Endothelial cell of umbilical vein (primary cell): ENCODE results near the gene DDX56.

ENCODE experiments used
- CTCF ChIP-seq, 2 donors: IDR thresholded peaks; 1 replicate in 1 of 2; 2 replicates in 1 of 2; pipeline ENCODE4 v1.5.1; 2011; ENCODE audit warnings: low read length in 2 of 2, mild to moderate bottlenecking in 2 of 2, moderate library complexity in 2 of 2, control low read depth in 1 of 2, inconsistent platforms in 1 of 2, low read depth in 1 of 2; ENCODE audit not compliant: insufficient read depth in 1 of 2; ENCODE audit errors: extremely low read depth in 1 of 2
- EZH2 ChIP-seq: IDR thresholded peaks from 2 replicates; pipeline ENCODE4 v1.6.1; 2012; ENCODE audit warnings: borderline replicate concordance, low read depth, mild to moderate bottlenecking, moderate library complexity, low read length, inconsistent platforms; ENCODE audit not compliant: severe bottlenecking
- FOS ChIP-seq: IDR thresholded peaks from 2 replicates; pipeline ENCODE4 v1.6.1; 2011; ENCODE audit warnings: mild to moderate bottlenecking, low read length, moderate library complexity, borderline replicate concordance; ENCODE audit not compliant: insufficient read depth
- GATA2 ChIP-seq: IDR thresholded peaks from 2 replicates; pipeline ENCODE4 v1.7.0; 2011; ENCODE audit warnings: low read depth, mild to moderate bottlenecking, moderate library complexity, mixed read lengths, low read length; ENCODE audit not compliant: insufficient read length, insufficient read depth
- JUN ChIP-seq: IDR thresholded peaks from 2 replicates; pipeline ENCODE4 v1.6.1; 2011; ENCODE audit warnings: borderline replicate concordance, low read depth; ENCODE audit not compliant: insufficient read length, insufficient read depth
- MYC ChIP-seq: IDR thresholded peaks from one replicate; pipeline ENCODE4 v1.6.1; 2011; ENCODE audit warnings: mild to moderate bottlenecking, low read depth, low read length
- POLR2A ChIP-seq: IDR thresholded peaks from 2 replicates; pipeline ENCODE4 v1.6.1; 2012; ENCODE audit warnings: low read depth, mild to moderate bottlenecking, control low read depth, low read length
- POLR2AphosphoS5 ChIP-seq: IDR thresholded peaks from 2 replicates; pipeline ENCODE4 v1.6.1; 2012; ENCODE audit warnings: low read depth, mild to moderate bottlenecking, control low read depth, low read length, moderate library complexity; ENCODE audit not compliant: insufficient read depth
- TF ChIP-seq, protein P1 (sequence below): IDR thresholded peaks from 2 replicates; pipeline ENCODE4 v1.6.1; 2011; ENCODE audit not compliant: insufficient read depth, insufficient read length

- TF ChIP-seq CTCF (IDR thresholded peaks at IDR 0.05; ENCODE audit: extremely low read depth in 1 of 2, insufficient read depth in 1 of 2, low read depth in 1 of 2, low read length in 2 of 2) (no peak), POLR2A (no peak), EZH2 (no peak), MYC (no peak), JUN (no peak), POLR2AphosphoS5 (no peak), GATA2 (no peak), FOS (no peak)
- TF ChIP-seq, protein P1, sequence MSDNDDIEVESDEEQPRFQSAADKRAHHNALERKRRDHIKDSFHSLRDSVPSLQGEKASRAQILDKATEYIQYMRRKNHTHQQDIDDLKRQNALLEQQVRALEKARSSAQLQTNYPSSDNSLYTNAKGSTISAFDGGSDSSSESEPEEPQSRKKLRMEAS, result no peak
Observed at GRCh38 chr7:44537442-44537841, 36.3 kb downstream of the DDX56 start.
